WTC11 (cell line): ENCODE results near the gene MEIOSIN.
A peak's percentile ranks its signal among the peaks of the same experiment; 100 is the strongest.

Experiments
- CTCF ChIP-seq: fragments of 200-600 bp; IDR thresholded peaks from 2 replicates; pipeline ENCODE4 v1.8.0; 2022; ENCODE audit warnings: antibody characterized with exemption
- HMGXB4 ChIP-seq: sonication (generic); formaldehyde crosslinking; IDR thresholded peaks from 2 replicates; pipeline ENCODE4 v1.8.1; 2023; ENCODE audit warnings: mild to moderate bottlenecking, moderate library complexity, missing genetic modification reagents
- MAX ChIP-seq: sonication (generic); formaldehyde crosslinking; IDR thresholded peaks from 2 replicates; pipeline ENCODE4 v1.8.0; 2022; ENCODE audit warnings: mild to moderate bottlenecking, missing genetic modification reagents
- MYBL2 ChIP-seq: sonication (generic); formaldehyde crosslinking; IDR thresholded peaks from 2 replicates; pipeline ENCODE4 v1.8.1; 2023; ENCODE audit warnings: mild to moderate bottlenecking, moderate library complexity, missing genetic modification reagents
- SP1 ChIP-seq: sonication (generic); formaldehyde crosslinking; conservative IDR thresholded peaks from 2 replicates; pipeline ENCODE4 v1.8.1; 2022; ENCODE audit warnings: missing genetic modification reagents
- TEAD1 ChIP-seq: sonication (generic); formaldehyde crosslinking; IDR thresholded peaks from 2 replicates; pipeline ENCODE4 v1.8.0; 2022; ENCODE audit warnings: mild to moderate bottlenecking, missing genetic modification reagents

- TF ChIP-seq SP1 (CRISPR knock-in tag), result no peak
- TF ChIP-seq CTCF, result no peak
- TF ChIP-seq TEAD1 (CRISPR knock-in tag), result no peak
- peak; percentile 56 for TF ChIP-seq MAX (CRISPR knock-in tag)
- no peak for TF ChIP-seq MYBL2
- TF ChIP-seq HMGXB4 (CRISPR knock-in tag), result peak; percentile 84; the same call in 1 of the 2 replicates
Observed at GRCh38 chr19:45767881-45768654, 34.8 kb downstream of the MEIOSIN start.
